Pancreas (tissue), 10 donors: Measurements from ENCODE around the gene COL16A1. TPM values are rescaled to one million over a fixed set of nuclear protein-coding genes. Genes with fewer than 3 reads are reported as not detected.

ENCODE experiments used
- ATAC-seq, 4 donors: fragments of 200-7000 bp; cut with Tn5 transposase; one replicate each; pipeline versions ENCODE4 v1.8.0 to v1.9.1; 2020; ENCODE audit warnings: mild to moderate bottlenecking in 4 of 4, moderate library complexity in 4 of 4
- DNase-seq, 6 donors: peaks; one replicate each; pipeline ENCODE4 v3.0.0-alpha.2; 2020
- FAIRE-seq: peaks from 2 replicates; lab custom pipeline; 2012; peaks lifted over from hg19 to GRCh38; lab: Jason Lieb, UNC
- H3K27ac ChIP-seq, 4 donors: fragments of 200-600 bp; sonication (generic); 1 replicate in 3 of 4; 2 replicates in 1 of 4; pipeline versions ENCODE4 v1.5.0 to v1.8.0; 2020
- H3K27me3 ChIP-seq, 4 donors: fragments of 200-600 bp; one replicate each; pipeline ENCODE4 v1.8.0; 2021
- H3K36me3 ChIP-seq, 3 donors: fragments of 200-600 bp; sonication (generic) in 1 of 3; one replicate each; pipeline versions ENCODE4 v1.5.0 to v1.8.0; 2020 to 2021
- H3K4me1 ChIP-seq, 3 donors: fragments of 200-600 bp; one replicate each; pipeline ENCODE4 v1.8.0; 2021
- H3K4me3 ChIP-seq, 4 donors: fragments of 200-600 bp; sonication (generic) in 2 of 4; one replicate each; pipeline versions ENCODE4 v1.5.0 to v1.8.0; 2020 to 2021
- H3K9me3 ChIP-seq, 4 donors: fragments of 200-600 bp; one replicate each; pipeline ENCODE4 v1.8.0; 2021
- WGBS, 2 donors: extraction: QIAGEN DNeasy Blood & Tissue Kit; methylation state at CpG; one replicate each; pipeline ENCODE4 v1.1.7; 2013; 5-methylcytosine and 5-hydroxymethylcytosine counted together
- intact Hi-C, 3 donors: fragments of 100-400 bp; cut with DNase I; formaldehyde crosslinking; loops; one replicate each; pipeline versions ENCODE4 v1.11.1 to v1.14.2; 2022
- polyA plus RNA-seq, 2 donors: library from polyadenylated mRNA; stranded (reverse); fragments of 200-250 nt; gene quantifications; one replicate each; pipeline ENCODE4 v1.2.3, GENCODE V29; 2013
- total RNA-seq, 6 donors: library from RNA; stranded (reverse); fragmentation: NEBNext Ultra II Directional in 4 of 6; extraction: Animal tissue kit (Norgen Biotek cat#: 25700) in 4 of 6; gene quantifications; one replicate each; pipeline versions ENCODE4 v1.2.1 to v1.2.4, GENCODE V29; 2021 to 2023
- TF ChIP-seq, protein P1 (sequence below), 4 donors: fragments of 200-600 bp; sonication (generic) in 3 of 4; IDR thresholded peaks; one replicate each; pipeline versions ENCODE4 v1.5.0 to v1.8.0; 2021; ENCODE audit warnings: antibody characterized with exemption in 4 of 4
- donor health status: healthy with polysubstance abuse.
- donor health status: DM: no; HTN: no; CAD: no; lungs with moderate emphysema.
- donor health status: DM: no; HTN: no; CAD: no.
- donor health status: control.
- donor health status: control.
- donor health status: Bipolar disorder and iron deficiency.
- donor health status: DM: yes; HTN: yes; CAD: no.
- donor health status: DM: no; HTN: no; CAD: no.
- donor health status: DM: no; HTN: no; CAD: no.
- donor health status: DM: yes; HTN: yes; CAD: no.

Gene COL16A1
- total and polyA plus RNA-seq, 8 donors = 3.3 to 26.7 (median 11.2) TPM

DNA sequence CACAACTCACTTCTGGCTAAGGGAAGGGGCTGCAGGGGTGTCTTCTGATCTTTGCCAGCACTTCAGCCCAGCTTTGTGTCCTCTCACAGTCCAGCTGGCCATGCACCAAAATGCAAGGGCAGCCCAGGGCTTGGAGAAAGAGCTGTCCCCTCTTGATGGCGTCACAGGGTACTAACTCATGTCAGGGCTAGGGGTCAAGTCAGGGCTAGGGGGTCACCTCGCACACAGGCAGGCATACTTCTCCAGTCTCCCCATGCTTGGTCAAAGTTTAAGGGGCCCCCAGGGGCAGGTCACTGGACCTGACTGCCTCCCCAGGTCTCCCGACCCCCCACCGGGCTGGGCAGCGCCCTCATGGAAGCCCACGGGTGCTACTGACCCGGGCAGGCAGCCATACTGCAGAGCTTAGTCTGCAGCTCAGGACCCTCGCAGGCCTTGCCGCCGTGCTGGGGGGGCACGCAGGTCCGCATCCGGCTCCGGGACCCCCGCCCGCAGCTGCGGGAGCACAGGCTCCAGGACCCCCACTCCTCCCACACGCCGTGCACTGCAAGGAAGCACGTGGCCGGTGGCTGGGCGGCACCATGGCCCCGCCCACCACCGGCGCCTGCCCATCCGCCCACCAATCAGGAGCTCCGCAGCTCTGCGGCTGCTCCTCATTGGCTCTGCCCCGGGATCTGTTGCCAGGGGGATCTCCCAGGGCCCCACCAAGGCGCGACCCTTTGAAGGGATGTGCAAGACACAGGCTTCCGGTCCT, 38.8 kb upstream of the COL16A1 start:
- FAIRE-seq (no peak), DNase-seq (no peak), ATAC-seq (no peak)
- TF ChIP-seq, protein P1, sequence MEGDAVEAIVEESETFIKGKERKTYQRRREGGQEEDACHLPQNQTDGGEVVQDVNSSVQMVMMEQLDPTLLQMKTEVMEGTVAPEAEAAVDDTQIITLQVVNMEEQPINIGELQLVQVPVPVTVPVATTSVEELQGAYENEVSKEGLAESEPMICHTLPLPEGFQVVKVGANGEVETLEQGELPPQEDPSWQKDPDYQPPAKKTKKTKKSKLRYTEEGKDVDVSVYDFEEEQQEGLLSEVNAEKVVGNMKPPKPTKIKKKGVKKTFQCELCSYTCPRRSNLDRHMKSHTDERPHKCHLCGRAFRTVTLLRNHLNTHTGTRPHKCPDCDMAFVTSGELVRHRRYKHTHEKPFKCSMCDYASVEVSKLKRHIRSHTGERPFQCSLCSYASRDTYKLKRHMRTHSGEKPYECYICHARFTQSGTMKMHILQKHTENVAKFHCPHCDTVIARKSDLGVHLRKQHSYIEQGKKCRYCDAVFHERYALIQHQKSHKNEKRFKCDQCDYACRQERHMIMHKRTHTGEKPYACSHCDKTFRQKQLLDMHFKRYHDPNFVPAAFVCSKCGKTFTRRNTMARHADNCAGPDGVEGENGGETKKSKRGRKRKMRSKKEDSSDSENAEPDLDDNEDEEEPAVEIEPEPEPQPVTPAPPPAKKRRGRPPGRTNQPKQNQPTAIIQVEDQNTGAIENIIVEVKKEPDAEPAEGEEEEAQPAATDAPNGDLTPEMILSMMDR (IDR thresholded peaks at IDR 0.05) = no peak
- intact Hi-C loops = no loop called here
- H3K9me3 ChIP-seq = no peaks in the 10 kb centered on the region
- no peaks in the 10 kb centered on the region for H3K27me3 ChIP-seq
- H3K36me3 ChIP-seq = no peaks in the 10 kb centered on the region
- no peak overlapping the region for H3K4me3 ChIP-seq
- no peaks in the 10 kb centered on the region for H3K4me1 ChIP-seq
- WGBS, 2 donors = 79 to 87% methylated on average over 31 to 32 of the region's 32 CpGs
- H3K27ac ChIP-seq = no peak overlapping the region

DNA sequence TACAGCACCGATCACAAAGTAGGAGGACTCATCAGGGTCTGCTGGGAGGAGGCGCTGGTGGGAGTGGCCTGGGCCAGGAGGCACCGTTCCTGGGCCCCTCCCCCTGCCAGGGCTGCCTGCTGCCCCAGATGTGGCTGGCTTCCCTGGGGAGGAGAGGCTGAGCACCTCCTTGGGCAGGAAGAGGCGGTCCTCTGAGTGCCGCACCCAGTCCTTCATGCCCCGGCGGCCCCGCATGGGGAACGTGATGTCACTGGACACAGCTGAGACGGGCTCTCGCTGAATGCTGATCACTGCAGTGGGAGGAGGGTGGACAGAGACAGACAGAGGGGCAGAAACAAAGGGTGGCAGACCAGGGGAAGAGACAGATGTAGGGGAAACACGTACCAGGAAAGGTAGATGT, 35.5 kb upstream of the COL16A1 start:
- no peaks in the 10 kb centered on the region for H3K4me1 ChIP-seq
- no peaks in the 10 kb centered on the region for H3K27me3 ChIP-seq
- no peak overlapping the region for H3K4me3 ChIP-seq
- TF ChIP-seq, protein P1 (IDR thresholded peaks at IDR 0.05) = no peak
- intact Hi-C loops = no loop called here
- FAIRE-seq (no peak), ATAC-seq (no peak), DNase-seq (no peak)
- WGBS, 2 donors = 62 to 69% methylated on average over 12 of the region's 12 CpGs
- H3K36me3 ChIP-seq = no peaks in the 10 kb centered on the region
- H3K9me3 ChIP-seq = no peaks in the 10 kb centered on the region
- no peak overlapping the region for H3K27ac ChIP-seq

DNA sequence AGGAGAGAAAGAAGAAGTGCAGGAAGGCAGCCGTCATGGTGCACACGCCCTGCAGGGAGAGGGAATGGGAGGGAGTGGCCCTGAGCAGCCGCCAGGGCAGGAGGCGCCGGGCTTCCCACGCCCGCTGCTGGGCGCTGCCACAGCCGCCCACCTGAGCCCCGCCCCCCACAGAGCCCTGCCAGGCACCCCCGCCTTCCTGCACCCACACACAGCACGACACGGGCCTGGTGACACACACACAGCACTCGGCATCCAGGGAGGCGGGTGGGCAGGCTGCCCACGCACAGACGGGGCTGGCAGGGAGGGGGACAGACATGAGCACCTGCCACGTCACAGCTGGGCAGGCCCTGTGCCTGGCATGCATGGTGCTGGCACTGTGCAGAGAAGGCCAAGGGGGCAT, 32.9 kb upstream of the COL16A1 start:
- FAIRE-seq (no peak), DNase-seq (peak in 4 of 6 donors; percentile 40 to 83 (median 58)), ATAC-seq (peak; percentile 64 to 77 (median 69))
- Histone ChIP-seq H3K27ac (no peak overlapping the region), H3K9me3 (no peaks in the 10 kb centered on the region), H3K27me3 (no peaks in the 10 kb centered on the region), H3K36me3 (no peaks in the 10 kb centered on the region), H3K4me3 (no peak overlapping the region), H3K4me1 (no peaks in the 10 kb centered on the region)
- intact Hi-C loops = no loop called here
- whole genome bisulfite sequencing, 2 donors = 64 to 81% methylated on average over 10 to 18 of the region's 18 CpGs
- TF ChIP-seq, protein P1 (IDR thresholded peaks at IDR 0.05) = no peak

DNA sequence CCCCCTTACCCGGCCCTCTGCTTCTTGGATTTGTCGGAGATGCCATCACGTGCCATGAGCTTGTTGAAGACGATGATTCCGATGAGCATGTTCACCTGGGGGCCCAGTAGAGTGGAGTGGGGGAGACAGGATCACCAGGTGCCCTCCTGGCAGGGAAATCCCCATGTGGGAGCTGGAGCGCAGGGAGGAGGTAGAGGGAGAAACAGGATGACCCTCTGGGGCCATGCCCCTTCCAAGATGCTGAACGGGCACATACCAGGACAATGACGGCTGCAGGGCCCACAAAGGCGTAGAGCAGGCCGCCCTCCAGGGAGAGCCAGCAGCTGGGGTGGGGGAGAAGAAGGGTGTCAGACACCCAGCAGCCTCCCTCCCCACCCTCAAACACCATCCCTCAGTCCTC, 31.8 kb upstream of the COL16A1 start:
- Histone ChIP-seq H3K4me1 (no peaks in the 10 kb centered on the region), H3K4me3 (no peak overlapping the region), H3K36me3 (no peaks in the 10 kb centered on the region), H3K27me3 (no peaks in the 10 kb centered on the region), H3K27ac (no peak overlapping the region), H3K9me3 (no peaks in the 10 kb centered on the region)
- WGBS, 2 donors = 86 to 91% methylated on average over 10 of the region's 10 CpGs
- DNase-seq = no peak
- intact Hi-C loops = no loop called here
- no peak for ATAC-seq
- no peak for FAIRE-seq
- TF ChIP-seq, protein P1 (IDR thresholded peaks at IDR 0.05) = no peak

DNA sequence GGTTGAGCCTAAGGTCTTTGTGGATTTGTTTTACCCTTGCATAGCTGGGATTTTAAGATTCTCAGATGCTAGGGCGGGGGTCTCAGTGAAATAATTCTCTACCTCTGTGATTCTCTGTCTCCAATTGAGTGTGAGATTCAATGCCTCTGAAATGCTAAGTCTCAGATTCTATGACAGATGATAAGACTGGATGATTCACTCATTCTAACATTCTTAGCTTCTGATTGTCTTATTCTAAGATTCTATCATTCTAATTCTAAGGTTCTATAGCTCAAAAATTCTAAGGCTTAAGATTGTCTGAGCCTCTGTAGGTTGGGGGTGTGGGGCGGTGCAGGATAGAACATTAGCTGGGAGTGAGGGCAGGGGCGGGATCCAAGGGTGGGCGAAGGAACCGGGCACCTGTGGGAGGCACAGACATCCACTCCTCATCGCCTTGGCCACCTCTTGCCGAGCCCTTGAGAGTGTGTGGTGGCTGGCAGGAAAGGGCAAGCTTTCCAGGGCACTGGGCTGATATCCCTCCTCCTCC, 30.8 kb upstream of the COL16A1 start:
- ATAC-seq (no peak), FAIRE-seq (no peak), DNase-seq (no peak)
- Histone ChIP-seq H3K27ac (no peak overlapping the region), H3K9me3 (no peaks in the 10 kb centered on the region), H3K4me3 (no peak overlapping the region), H3K36me3 (no peaks in the 10 kb centered on the region), H3K27me3 (no peaks in the 10 kb centered on the region), H3K4me1 (no peaks in the 10 kb centered on the region)
- WGBS, 2 donors = 79 to 86% methylated on average over 7 of the region's 7 CpGs
- TF ChIP-seq, protein P1 (IDR thresholded peaks at IDR 0.05) = no peak
- intact Hi-C loops = no loop called here
